ENCODE data around the gene SH3BP1. TPM values are rescaled to one million over a fixed set of nuclear protein-coding genes. Genes with fewer than 3 reads are reported as not detected.

SH3BP1 gene
- total and polyA plus RNA-seq, 2 of the 13 experiments (the other 11 are each of a cell fraction or from before 2014, with no cell fraction given) = 8.4 to 18.5 TPM

GRCh38 chr22:37609240-37610152, 30.0 kb upstream of the SH3BP1 start (continued):
- TF ChIP-seq REST (IDR thresholded peaks at IDR 0.05; ENCODE audit: borderline replicate concordance in 1 of 2, low read depth in 1 of 2, low read length in 2 of 2) = peak in 1 of 2 experiments; percentile 22; a peak in 1 of 4 replicates
- TF ChIP-seq, protein P1, sequence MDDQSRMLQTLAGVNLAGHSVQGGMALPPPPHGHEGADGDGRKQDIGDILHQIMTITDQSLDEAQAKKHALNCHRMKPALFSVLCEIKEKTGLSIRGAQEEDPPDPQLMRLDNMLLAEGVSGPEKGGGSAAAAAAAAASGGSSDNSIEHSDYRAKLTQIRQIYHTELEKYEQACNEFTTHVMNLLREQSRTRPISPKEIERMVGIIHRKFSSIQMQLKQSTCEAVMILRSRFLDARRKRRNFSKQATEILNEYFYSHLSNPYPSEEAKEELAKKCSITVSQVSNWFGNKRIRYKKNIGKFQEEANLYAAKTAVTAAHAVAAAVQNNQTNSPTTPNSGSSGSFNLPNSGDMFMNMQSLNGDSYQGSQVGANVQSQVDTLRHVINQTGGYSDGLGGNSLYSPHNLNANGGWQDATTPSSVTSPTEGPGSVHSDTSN (CRISPR knock-in tag; IDR thresholded peaks at IDR 0.05; ENCODE audit: borderline replicate concordance) = no peak
- TF ChIP-seq PATZ1 (CRISPR knock-in tag; IDR thresholded peaks at IDR 0.05) = peak; percentile 43; the same call in 1 of the 2 replicates
- no peak for TF ChIP-seq DMAP1 (CRISPR knock-in tag; IDR thresholded peaks at IDR 0.05)
- peak; percentile 29; the same call in 1 of the 2 replicates for TF ChIP-seq ZGPAT (CRISPR knock-in tag; IDR thresholded peaks at IDR 0.05)
- no peak for TF ChIP-seq XBP1 (CRISPR knock-in tag; IDR thresholded peaks at IDR 0.05)
- TF ChIP-seq AGO2 (optimal IDR thresholded peaks at IDR 0.05; ENCODE audit: low read depth, low read length) = no peak
- peak; percentile 49; the same call in 1 of the 2 replicates for TF ChIP-seq TARDBP (CRISPR knock-in tag; IDR thresholded peaks at IDR 0.05)
- no peak; the same call in 1 of the 2 replicates for TF ChIP-seq KDM2A (CRISPR knock-in tag; IDR thresholded peaks at IDR 0.05; ENCODE audit: borderline replicate concordance, low read depth)
- 0 out of 2 replicates have a peak, but pooled peaks have one; percentile 19 for TF ChIP-seq PHF20 (CRISPR knock-in tag; IDR thresholded peaks at IDR 0.05)
- 0 out of 2 replicates have a peak, but pooled peaks have one; percentile 16 for TF ChIP-seq CTCF (CRISPR knock-in tag; IDR thresholded peaks at IDR 0.05)

All from HepG2 (cell line).